ENCODE results near the gene CTNNBL1.

CTNNBL1 gene

GRCh38 chr20:37737826-37738420, 44.1 kb downstream of the CTNNBL1 start:
- DNase-seq (ENCODE audit: low spot score): no peak

GRCh38 chr20:37741055-37741454, 47.2 kb downstream of the CTNNBL1 start:
- no peak for DNase-seq (ENCODE audit: low spot score)

- no peak for DNase-seq (ENCODE audit: low spot score)
Measured at GRCh38 chr20:37741570-37741969, 47.7 kb downstream of the CTNNBL1 start.

- no peak for DNase-seq (ENCODE audit: low spot score)
Measured at GRCh38 chr20:37742131-37742530, 48.3 kb downstream of the CTNNBL1 start.

GRCh38 chr20:37744347-37744746, 50.5 kb downstream of the CTNNBL1 start:
- no peak for DNase-seq (ENCODE audit: low spot score)

- no peak for DNase-seq (ENCODE audit: low spot score)
Measured at GRCh38 chr20:37745553-37745952, 51.7 kb downstream of the CTNNBL1 start.

GRCh38 chr20:37748015-37748414, 54.2 kb downstream of the CTNNBL1 start:
- no peak for DNase-seq (ENCODE audit: low spot score)

- DNase-seq (ENCODE audit: low spot score): no peak
Measured at GRCh38 chr20:37749218-37749617, 55.4 kb downstream of the CTNNBL1 start.

- DNase-seq (ENCODE audit: low spot score): no peak
Measured at GRCh38 chr20:37749620-37750403, 56.0 kb downstream of the CTNNBL1 start.

- DNase-seq (ENCODE audit: low spot score): no peak
Measured at GRCh38 chr20:37755665-37756064, 61.8 kb downstream of the CTNNBL1 start.

GRCh38 chr20:37756234-37756633, 62.4 kb downstream of the CTNNBL1 start:
- no peak for DNase-seq (ENCODE audit: low spot score)

- no peak for DNase-seq (ENCODE audit: low spot score)
Measured at GRCh38 chr20:37757550-37757949, 63.7 kb downstream of the CTNNBL1 start.

GRCh38 chr20:37758332-37758731, 64.5 kb downstream of the CTNNBL1 start:
- DNase-seq (ENCODE audit: low spot score): no peak

GRCh38 chr20:37759052-37759553, 65.3 kb downstream of the CTNNBL1 start:
- DNase-seq (ENCODE audit: low spot score): no peak

- no peak for DNase-seq (ENCODE audit: low spot score)
Measured at GRCh38 chr20:37759761-37760209, 66.0 kb downstream of the CTNNBL1 start.

- no peak for DNase-seq (ENCODE audit: low spot score)
Measured at GRCh38 chr20:37760322-37760721, 66.5 kb downstream of the CTNNBL1 start.

- no peak for DNase-seq (ENCODE audit: low spot score)
Measured at GRCh38 chr20:37762716-37763485, 69.1 kb downstream of the CTNNBL1 start.

GRCh38 chr20:37764333-37764935, 70.6 kb downstream of the CTNNBL1 start:
- no peak for DNase-seq (ENCODE audit: low spot score)

GRCh38 chr20:37770908-37771307, 77.1 kb downstream of the CTNNBL1 start:
- no peak for DNase-seq (ENCODE audit: low spot score)

- peak; percentile 14 for DNase-seq (ENCODE audit: low spot score)
Measured at GRCh38 chr20:37773291-37773826, 79.5 kb downstream of the CTNNBL1 start.

GRCh38 chr20:37774156-37774555, 80.3 kb downstream of the CTNNBL1 start:
- DNase-seq (ENCODE audit: low spot score): no peak

GRCh38 chr20:37775200-37775599, 81.4 kb downstream of the CTNNBL1 start:
- DNase-seq (ENCODE audit: low spot score): no peak
